Activated naive CD4-positive, alpha-beta T cell treated with anti-CD3 and anti-CD28 coated beads, Interleukin-2, amount 10 ng/mL, durations not matched to agents 7 days and 5 days (primary cell): ENCODE results near the gene RDM1.

Experiments used
- CTCF ChIA-PET: fragments of 350-600 bp; sonication (Branson Sonifier 250); formaldehyde crosslinking; loops from one replicate; lab custom pipeline; 2021; ENCODE audit warnings: antibody characterized with exemption; lab: Charles Lee
- DNase-seq: peaks from one replicate; pipeline ENCODE4 v3.0.0-alpha.2; 2020
- H3K27ac Mint-ChIP-seq: one replicate; pipeline ENCODE4 v1.8.0; 2021; ENCODE audit warnings: mild to moderate bottlenecking, moderate library complexity, mixed read lengths
- H3K27me3 Mint-ChIP-seq: one replicate; pipeline ENCODE4 v1.8.0; 2021; ENCODE audit warnings: mild to moderate bottlenecking, mixed read lengths
- H3K36me3 Mint-ChIP-seq: one replicate; pipeline ENCODE4 v1.8.0; 2021; ENCODE audit warnings: mixed read lengths
- H3K4me1 Mint-ChIP-seq: one replicate; pipeline ENCODE4 v1.8.0; 2021; ENCODE audit warnings: mixed read lengths
- H3K4me3 Mint-ChIP-seq: one replicate; pipeline ENCODE4 v1.8.0; 2021; ENCODE audit warnings: mild to moderate bottlenecking, moderate library complexity, mixed read lengths
- H3K9me3 Mint-ChIP-seq: one replicate; pipeline ENCODE4 v1.8.0; 2021; ENCODE audit warnings: mixed read lengths

The RDM1 gene, protein sequence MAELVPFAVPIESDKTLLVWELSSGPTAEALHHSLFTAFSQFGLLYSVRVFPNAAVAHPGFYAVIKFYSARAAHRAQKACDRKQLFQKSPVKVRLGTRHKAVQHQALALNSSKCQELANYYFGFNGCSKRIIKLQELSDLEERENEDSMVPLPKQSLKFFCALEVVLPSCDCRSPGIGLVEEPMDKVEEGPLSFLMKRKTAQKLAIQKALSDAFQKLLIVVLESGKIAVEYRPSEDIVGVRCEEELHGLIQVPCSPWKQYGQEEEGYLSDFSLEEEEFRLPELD

DNA sequence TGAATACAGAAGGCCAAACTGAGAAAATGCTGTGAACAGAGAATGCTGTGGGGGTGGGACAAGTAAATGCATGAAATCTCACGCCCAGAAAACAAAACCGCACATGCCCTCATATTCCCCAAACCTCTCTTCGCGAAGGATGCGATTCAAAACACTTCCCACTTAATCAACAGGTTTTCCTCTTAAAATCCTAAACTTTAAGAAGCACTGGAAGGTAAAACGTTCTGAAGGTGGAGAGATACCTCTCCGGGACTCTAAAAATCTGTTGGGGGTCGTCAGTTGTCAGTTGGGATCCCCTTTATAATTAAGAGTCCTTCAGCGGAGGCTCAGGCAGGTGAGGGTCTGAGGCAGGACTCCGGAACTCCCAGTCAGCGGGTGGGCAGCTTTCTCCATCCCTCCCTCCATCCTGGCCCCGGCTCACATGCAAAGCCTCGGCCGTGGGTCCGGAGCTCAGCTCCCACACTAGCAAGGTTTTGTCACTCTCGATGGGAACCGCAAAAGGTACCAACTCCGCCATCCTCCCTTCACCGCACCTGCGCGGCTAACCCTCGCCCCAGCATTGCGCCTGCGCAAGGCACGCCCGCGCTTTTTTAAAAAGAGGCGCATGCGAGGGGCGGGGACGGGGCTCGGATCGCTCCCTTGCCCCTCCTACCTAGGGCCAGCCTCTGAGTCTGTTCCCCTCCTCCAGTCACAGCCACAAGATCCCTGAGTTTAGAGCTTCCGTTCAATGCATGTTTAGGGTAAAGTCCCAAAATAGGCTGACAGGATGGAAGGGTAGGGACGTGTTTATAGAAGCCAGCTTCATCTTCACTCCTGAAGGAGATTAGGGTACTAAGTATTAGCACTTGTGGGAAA lies at the start of gene RDM1:
Gene RDM1, minus strand, starts transcription at position 563 of the 855 bp plus-strand sequence. Its CDS starts 46 bp downstream, at position 517.
- Mint-ChIP-seq H3K27me3 (peaks cover 22% of the 10 kb centered on the region), H3K27ac (peak within 1 kb of the TSS; percentile 75), H3K9me3 (no peaks in the 10 kb centered on the region), H3K36me3 (peaks cover 15% of the 10 kb centered on the region), H3K4me3 (peak within 1 kb of the TSS; percentile 78), H3K4me1 (peaks cover 26% of the 10 kb centered on the region)
- peak; percentile 90 for DNase-seq
- CTCF ChIA-PET = interaction anchor here (0.9 to 2.0 kb wide), 5 partner anchors 14 to 122 kb away, joined by 3 to 6 read pairs (median 4); partner anchors contain the start of gene CCL5

DNA sequence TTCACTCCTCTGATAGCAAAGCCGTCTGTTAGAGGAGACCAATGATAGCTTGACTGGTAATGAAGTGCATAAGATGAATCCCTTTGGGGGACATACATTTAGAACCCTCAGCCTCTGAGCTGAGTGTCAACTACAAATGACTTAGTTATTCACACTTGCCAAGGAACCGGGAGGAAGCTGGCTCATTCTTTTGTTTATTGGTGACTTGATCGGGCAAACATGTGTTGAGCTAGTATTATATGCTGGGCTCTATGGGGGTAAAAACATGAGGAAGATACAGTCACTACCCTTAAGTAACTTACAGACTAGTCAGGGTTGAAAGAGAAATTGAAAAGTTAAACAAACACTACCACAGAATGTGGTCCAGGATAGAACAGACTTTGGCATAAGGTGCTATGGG lies 47.8 kb upstream of the RDM1 start:
- CTCF ChIA-PET = interaction anchor here (1.6 to 9.4 kb wide), 3 partner anchors 9 to 169 kb away, joined by 5 to 129 read pairs (median 6); no protein-coding TSS in a partner anchor
- Mint-ChIP-seq H3K27ac (no peak overlapping the region), H3K4me1 (no peaks in the 10 kb centered on the region), H3K27me3 (peaks cover 14% of the 10 kb centered on the region), H3K4me3 (no peak overlapping the region), H3K9me3 (no peaks in the 10 kb centered on the region), H3K36me3 (no peaks in the 10 kb centered on the region)
- DNase-seq = no peak

DNA sequence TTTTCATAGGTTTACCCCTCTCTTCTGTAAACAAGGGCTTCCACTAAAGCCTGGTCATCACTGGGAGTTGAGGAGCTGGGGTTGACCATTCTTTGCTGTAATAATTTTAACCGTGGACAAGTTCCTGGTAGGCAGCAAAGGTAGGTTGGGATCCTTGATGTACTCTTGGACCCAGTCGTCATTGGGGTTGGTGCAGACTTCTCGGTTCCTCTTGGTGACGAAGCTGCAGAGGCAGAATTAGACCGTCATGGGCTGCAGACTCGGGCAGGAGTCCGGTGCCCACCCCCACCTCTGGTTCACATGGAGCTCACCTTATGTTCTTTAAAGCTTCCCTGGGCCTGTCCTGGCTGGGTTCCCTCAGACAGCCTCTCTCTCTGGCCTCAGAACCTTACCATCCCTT lies 46.9 kb upstream of the RDM1 start:
- H3K27ac Mint-ChIP-seq = no peak overlapping the region
- no peaks in the 10 kb centered on the region for H3K9me3 Mint-ChIP-seq
- no peaks in the 10 kb centered on the region for H3K36me3 Mint-ChIP-seq
- H3K27me3 Mint-ChIP-seq = peaks cover 14% of the 10 kb centered on the region
- H3K4me1 Mint-ChIP-seq = no peaks in the 10 kb centered on the region
- no peak overlapping the region for H3K4me3 Mint-ChIP-seq
- no peak for DNase-seq
- CTCF ChIA-PET = interaction anchor here (0.6 to 9.4 kb wide), 4 partner anchors 8 to 170 kb away, joined by 3 to 129 read pairs (median 4); no protein-coding TSS in a partner anchor

DNA sequence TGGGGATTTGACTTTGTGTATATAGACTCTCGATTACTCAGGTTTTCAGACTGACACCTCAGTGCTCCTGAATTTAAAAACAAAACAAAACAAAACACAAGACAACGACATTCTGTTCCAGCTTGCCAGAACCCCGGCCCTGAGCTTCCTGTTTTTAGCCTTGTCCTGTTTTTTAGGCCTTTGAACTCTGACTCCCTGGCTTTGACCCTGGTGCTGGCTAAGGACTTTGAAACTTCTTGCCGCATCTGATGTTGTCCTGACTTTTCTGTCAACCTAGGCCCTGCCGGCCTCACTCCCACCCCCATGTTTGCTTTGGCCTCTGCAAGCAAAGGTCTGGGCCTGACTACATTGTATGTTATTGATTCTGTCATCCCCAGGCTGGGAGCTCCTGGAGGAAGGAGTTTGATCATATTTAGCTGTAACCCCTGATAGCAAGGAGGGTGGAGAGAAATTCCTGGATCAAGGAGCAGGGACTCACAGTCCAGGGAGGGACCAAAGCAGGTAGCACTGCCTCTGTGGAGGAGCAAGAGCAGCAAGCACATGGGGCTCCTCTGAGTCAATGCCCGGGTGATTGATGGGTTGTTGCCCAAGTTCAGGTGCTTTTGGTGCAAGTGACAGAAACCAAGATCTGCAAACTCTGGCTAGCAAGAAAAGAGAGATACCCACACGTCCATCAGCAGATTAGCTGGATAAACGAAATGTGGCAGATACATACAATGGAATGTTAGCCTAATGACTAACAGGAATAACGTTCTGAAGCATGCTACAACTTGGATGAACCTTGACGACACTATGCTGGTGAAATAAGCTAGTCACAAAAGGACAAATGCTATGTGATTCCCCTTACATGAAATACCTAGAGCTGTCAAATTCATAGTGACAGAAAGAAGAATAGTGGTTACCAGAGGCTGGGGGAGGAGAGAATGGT lies 43.0 kb upstream of the RDM1 start:
- H3K27me3 Mint-ChIP-seq = peaks cover 26% of the 10 kb centered on the region
- H3K4me1 Mint-ChIP-seq = no peaks in the 10 kb centered on the region
- no peaks in the 10 kb centered on the region for H3K9me3 Mint-ChIP-seq
- CTCF ChIA-PET = interaction anchor here (1.0 to 9.4 kb wide), 5 partner anchors 9 to 509 kb away, joined by 3 to 129 read pairs (median 4); no protein-coding TSS in a partner anchor
- H3K4me3 Mint-ChIP-seq = no peak overlapping the region
- DNase-seq = no peak
- no peak overlapping the region for H3K27ac Mint-ChIP-seq
- no peaks in the 10 kb centered on the region for H3K36me3 Mint-ChIP-seq

GRCh38 chr17:35972945-35973332 lies 42.4 kb upstream of the RDM1 start:
- Mint-ChIP-seq H3K4me3 (no peak overlapping the region), H3K36me3 (no peaks in the 10 kb centered on the region), H3K27me3 (peaks cover 27% of the 10 kb centered on the region), H3K27ac (no peak overlapping the region), H3K9me3 (no peaks in the 10 kb centered on the region), H3K4me1 (no peaks in the 10 kb centered on the region)
- CTCF ChIA-PET = interaction anchor here (1.0 to 9.4 kb wide), 4 partner anchors 9 to 510 kb away, joined by 3 to 129 read pairs (median 4); no protein-coding TSS in a partner anchor
- no peak for DNase-seq

DNA sequence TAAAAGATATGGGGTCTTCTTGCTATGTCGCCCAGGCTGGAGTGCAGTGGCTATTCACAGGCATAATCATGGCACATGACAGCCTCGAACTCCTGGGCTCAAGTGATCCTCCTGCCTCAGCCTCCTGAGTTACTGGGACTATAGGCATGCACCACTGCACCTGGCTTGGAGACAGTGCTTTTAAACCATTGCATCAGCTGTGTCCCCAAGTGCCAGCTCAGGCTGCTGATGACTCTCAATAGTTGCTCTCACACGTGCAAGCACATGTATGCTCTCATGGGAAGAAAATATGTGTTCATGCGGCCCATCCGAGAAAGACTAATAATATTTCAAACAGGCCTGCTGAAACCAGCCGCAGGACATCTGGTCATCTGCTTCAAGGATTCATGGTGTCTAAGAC lies 42.0 kb upstream of the RDM1 start:
- H3K27me3 Mint-ChIP-seq = peaks cover 24% of the 10 kb centered on the region
- CTCF ChIA-PET = interaction anchor here (1.4 to 9.4 kb wide), 3 partner anchors 9 to 510 kb away, joined by 4 to 129 read pairs (median 4); no protein-coding TSS in a partner anchor

DNA sequence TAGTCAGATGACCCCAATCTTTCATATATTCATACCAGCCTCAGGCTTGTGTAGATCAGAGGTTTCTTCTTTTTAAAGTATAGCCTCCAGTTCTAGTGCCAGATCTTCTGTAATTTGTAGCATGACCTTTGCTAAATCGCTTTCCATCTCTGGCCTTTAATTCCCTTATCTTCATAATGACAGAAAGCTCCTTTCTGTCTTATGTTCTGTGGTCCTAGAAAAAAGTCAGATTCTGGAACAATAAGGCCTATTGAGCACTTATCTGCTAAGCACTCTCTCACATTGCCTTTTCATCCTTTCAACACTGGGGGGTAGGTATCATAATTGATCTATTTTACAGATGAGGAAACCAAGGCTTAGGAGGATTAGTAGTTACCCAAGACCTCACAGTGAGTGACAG lies 41.5 kb upstream of the RDM1 start:
- no peak overlapping the region for H3K4me3 Mint-ChIP-seq
- peaks cover 23% of the 10 kb centered on the region for H3K27me3 Mint-ChIP-seq
- H3K27ac Mint-ChIP-seq = no peak overlapping the region
- no peaks in the 10 kb centered on the region for H3K36me3 Mint-ChIP-seq
- CTCF ChIA-PET = interaction anchor here (1.0 to 9.4 kb wide), 3 partner anchors 101 to 511 kb away, joined by 3 to 129 read pairs (median 4); no protein-coding TSS in a partner anchor
- no peaks in the 10 kb centered on the region for H3K4me1 Mint-ChIP-seq
- no peaks in the 10 kb centered on the region for H3K9me3 Mint-ChIP-seq
- DNase-seq = no peak

More for the DNA sequence above, 42.0 kb upstream of the RDM1 start:
- no peaks in the 10 kb centered on the region for H3K36me3 Mint-ChIP-seq
- H3K27ac Mint-ChIP-seq = no peak overlapping the region
- H3K4me1 Mint-ChIP-seq = no peaks in the 10 kb centered on the region
- H3K4me3 Mint-ChIP-seq = no peak overlapping the region
- no peaks in the 10 kb centered on the region for H3K9me3 Mint-ChIP-seq
- no peak for DNase-seq

GRCh38 chr17:35969558-35970380 lies 39.2 kb upstream of the RDM1 start:
- Mint-ChIP-seq H3K36me3 (no peaks in the 10 kb centered on the region), H3K27ac (no peak overlapping the region), H3K4me1 (no peaks in the 10 kb centered on the region), H3K9me3 (no peaks in the 10 kb centered on the region), H3K27me3 (peaks cover 23% of the 10 kb centered on the region), H3K4me3 (no peak overlapping the region)
- CTCF ChIA-PET = interaction anchor here (0.7 to 3.6 kb wide), 24 partner anchors 8 to 609 kb away, joined by 3 to 78 read pairs (median 4); partner anchors contain the start of gene CCL16
- DNase-seq = peak; percentile 82

- no peak overlapping the region for H3K4me3 Mint-ChIP-seq
- DNase-seq = no peak
- H3K4me1 Mint-ChIP-seq = no peaks in the 10 kb centered on the region
- peaks cover 23% of the 10 kb centered on the region for H3K27me3 Mint-ChIP-seq
- no peaks in the 10 kb centered on the region for H3K9me3 Mint-ChIP-seq
- H3K36me3 Mint-ChIP-seq = no peaks in the 10 kb centered on the region
- CTCF ChIA-PET = interaction anchor here (1.0 to 3.6 kb wide), 8 partner anchors 7 to 517 kb away, joined by 3 to 78 read pairs (median 4); no protein-coding TSS in a partner anchor
- H3K27ac Mint-ChIP-seq = no peak overlapping the region
These were observed 38.0 kb upstream of the RDM1 start for GRCh38 chr17:35968520-35969054.

- CTCF ChIA-PET = interaction anchor here (0.6 to 1.7 kb wide), 3 partner anchors 9 to 184 kb away, joined by 3 to 9 read pairs (median 4); no protein-coding TSS in a partner anchor
- Mint-ChIP-seq H3K9me3 (no peaks in the 10 kb centered on the region), H3K27me3 (peaks cover 19% of the 10 kb centered on the region), H3K4me1 (no peaks in the 10 kb centered on the region), H3K4me3 (no peak overlapping the region), H3K36me3 (no peaks in the 10 kb centered on the region), H3K27ac (no peak overlapping the region)
- no peak for DNase-seq
These were observed 34.7 kb upstream of the RDM1 start for GRCh38 chr17:35965272-35965671.

DNA sequence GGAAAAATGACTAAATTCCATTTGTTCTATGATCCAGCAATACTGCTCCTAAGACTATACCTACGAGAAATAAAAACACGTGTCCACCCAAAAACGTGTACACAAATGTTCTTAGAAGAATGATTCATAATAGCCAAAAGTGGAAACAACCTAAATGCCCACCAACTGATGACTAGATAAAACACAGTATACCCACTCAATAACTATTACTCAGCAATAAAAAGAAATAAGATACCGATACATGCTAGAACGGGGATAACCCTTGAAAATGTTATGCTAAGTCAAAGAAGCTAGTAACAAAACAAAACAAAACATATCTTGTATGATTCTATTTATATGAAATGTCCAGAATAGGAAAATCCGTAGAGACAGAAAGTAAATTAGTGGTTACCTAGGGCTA lies 33.1 kb upstream of the RDM1 start:
- DNase-seq = no peak
- H3K4me3 Mint-ChIP-seq = no peak overlapping the region

DNA sequence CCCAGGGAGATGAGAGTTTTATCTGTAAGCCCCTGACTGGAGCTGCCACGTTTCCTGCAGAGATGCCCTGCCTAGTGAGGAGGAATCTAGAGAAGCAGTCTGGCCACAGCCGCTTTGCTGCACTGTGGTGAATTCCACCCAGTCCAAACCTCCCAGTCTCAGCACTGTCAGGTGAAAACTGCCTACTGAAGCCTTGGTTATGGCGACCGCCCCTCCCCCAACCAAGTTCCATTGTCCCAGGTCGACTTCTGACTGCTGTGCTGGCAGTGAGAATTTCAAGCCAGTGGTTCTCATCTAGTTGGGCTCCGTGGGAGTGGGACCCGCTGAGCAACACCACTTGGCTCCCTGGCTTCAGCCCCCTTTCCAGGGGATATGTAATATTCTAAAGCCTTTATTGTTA lies 23.1 kb upstream of the RDM1 start:
- CTCF ChIA-PET = no interaction called here
- no peak for DNase-seq
- Mint-ChIP-seq H3K36me3 (no peaks in the 10 kb centered on the region), H3K4me3 (no peak overlapping the region), H3K9me3 (no peaks in the 10 kb centered on the region), H3K27me3 (peaks cover 24% of the 10 kb centered on the region), H3K4me1 (no peaks in the 10 kb centered on the region), H3K27ac (no peak overlapping the region)

More for the DNA sequence above, 33.1 kb upstream of the RDM1 start:
- CTCF ChIA-PET = interaction anchor here (0.7 to 1.3 kb wide), 3 partner anchors 10 to 115 kb away, joined by 3 to 4 read pairs (median 3); no protein-coding TSS in a partner anchor
- Mint-ChIP-seq H3K27me3 (peaks cover 19% of the 10 kb centered on the region), H3K9me3 (no peaks in the 10 kb centered on the region), H3K4me1 (no peaks in the 10 kb centered on the region), H3K27ac (no peak overlapping the region), H3K36me3 (no peaks in the 10 kb centered on the region)
